WTC11 (cell line): ENCODE results near the gene OR2AJ1. TPM values are rescaled to one million over a fixed set of nuclear protein-coding genes. Genes with fewer than 3 reads are reported as not detected.

ENCODE experiments used
- ATAC-seq: fragments of 200-7000 bp; cut with Tn5 transposase; 2 replicates; pipeline ENCODE4 v1.10.0; 2021; ENCODE audit warnings: mild to moderate bottlenecking, moderate library complexity
- Bru-seq: library from RNA; stranded (reverse); fragments of 400-500 nt; gene quantifications from one replicate; lab custom pipeline; 2021; lab: Mats Ljungman, UMichigan
- CTCF ChIA-PET: fragments of 300-600 bp; sonication (Branson Sonifier 250); formaldehyde crosslinking; loops from one replicate; lab custom pipeline; 2021; ENCODE audit warnings: antibody characterized with exemption; lab: Charles Lee
- POLR2A ChIA-PET: fragments of 350-600 bp; sonication (Branson Sonifier 250); formaldehyde crosslinking; loops from one replicate; lab custom pipeline; 2021; ENCODE audit warnings: antibody characterized with exemption; lab: Charles Lee
- DNase-seq: peaks from one replicate; pipeline ENCODE4 v3.0.0; 2021; ENCODE audit warnings: low spot score
- H3K27ac Mint-ChIP-seq: 2 replicates; pipeline ENCODE4 v1.8.0; 2021; ENCODE audit warnings: mixed read lengths
- H3K27me3 Mint-ChIP-seq: 2 replicates; pipeline ENCODE4 v1.8.0; 2021; ENCODE audit warnings: low read depth, mild to moderate bottlenecking, moderate library complexity, mixed read lengths
- H3K36me3 Mint-ChIP-seq: 2 replicates; pipeline ENCODE4 v1.8.0; 2021; ENCODE audit warnings: mixed read lengths
- H3K4me1 Mint-ChIP-seq: 2 replicates; pipeline ENCODE4 v1.8.0; 2022; ENCODE audit warnings: mixed read lengths
- H3K4me3 Mint-ChIP-seq: 2 replicates; pipeline ENCODE4 v1.8.0; 2021; ENCODE audit warnings: mild to moderate bottlenecking, moderate library complexity, mixed read lengths
- H3K9me3 Mint-ChIP-seq: 2 replicates; pipeline ENCODE4 v1.8.0; 2021; ENCODE audit warnings: mixed read lengths
- EMX1 ChIP-seq: fragments of 250-450 bp; sonication (Bioruptor Pico); IDR thresholded peaks from 2 replicates; pipeline ENCODE4 v1.8.0; 2021; ENCODE audit warnings: mild to moderate bottlenecking
- ESRRA ChIP-seq: sonication (generic); formaldehyde crosslinking; IDR thresholded peaks from 2 replicates; pipeline ENCODE4 v1.8.1; 2022; ENCODE audit warnings: mild to moderate bottlenecking, missing genetic modification reagents, borderline replicate concordance
- ETV6 ChIP-seq: sonication (generic); formaldehyde crosslinking; IDR thresholded peaks from 2 replicates; pipeline ENCODE4 v1.8.1; 2022; ENCODE audit warnings: mild to moderate bottlenecking, missing genetic modification reagents
- GABPB1 ChIP-seq: sonication (generic); formaldehyde crosslinking; IDR thresholded peaks from 2 replicates; pipeline ENCODE4 v1.8.1; 2023; ENCODE audit warnings: mild to moderate bottlenecking, missing genetic modification reagents
- HMGA2 ChIP-seq: fragments of 250-450 bp; sonication (Bioruptor Pico); IDR thresholded peaks from 2 replicates; pipeline ENCODE4 v1.4.0; 2021; ENCODE audit warnings: mild to moderate bottlenecking, moderate library complexity
- JUN ChIP-seq: sonication (generic); formaldehyde crosslinking; IDR thresholded peaks from 2 replicates; pipeline ENCODE4 v1.8.0; 2023; ENCODE audit warnings: mild to moderate bottlenecking, missing genetic modification reagents
- MYBL2 ChIP-seq: sonication (generic); formaldehyde crosslinking; IDR thresholded peaks from 2 replicates; pipeline ENCODE4 v1.8.1; 2023; ENCODE audit warnings: mild to moderate bottlenecking, moderate library complexity, missing genetic modification reagents
- NFYB ChIP-seq: sonication (generic); formaldehyde crosslinking; conservative IDR thresholded peaks from 2 replicates; pipeline ENCODE4 v1.8.0; 2022; ENCODE audit warnings: low read depth, missing genetic modification reagents
- RORB ChIP-seq: fragments of 250-450 bp; sonication (Bioruptor Pico); IDR thresholded peaks from 2 replicates; pipeline ENCODE4 v1.9.0; 2021; ENCODE audit warnings: mild to moderate bottlenecking
- SP1 ChIP-seq: sonication (generic); formaldehyde crosslinking; conservative IDR thresholded peaks from 2 replicates; pipeline ENCODE4 v1.8.1; 2022; ENCODE audit warnings: missing genetic modification reagents
- TEAD4 ChIP-seq: sonication (generic); formaldehyde crosslinking; IDR thresholded peaks from 2 replicates; pipeline ENCODE4 v1.8.0; 2022; ENCODE audit warnings: mild to moderate bottlenecking, missing genetic modification reagents
- TP53 ChIP-seq: sonication (generic); formaldehyde crosslinking; IDR thresholded peaks from 2 replicates; pipeline ENCODE4 v1.8.1; 2023; ENCODE audit warnings: mild to moderate bottlenecking, missing genetic modification reagents
- ZBTB21 ChIP-seq: sonication (generic); formaldehyde crosslinking; IDR thresholded peaks from 2 replicates; pipeline ENCODE4 v1.8.1; 2023; ENCODE audit warnings: mild to moderate bottlenecking, missing genetic modification reagents, borderline replicate concordance
- ZNF263 ChIP-seq: sonication (generic); formaldehyde crosslinking; IDR thresholded peaks from 2 replicates; pipeline ENCODE4 v1.8.1; 2022; ENCODE audit warnings: low read depth, mild to moderate bottlenecking, moderate library complexity, missing genetic modification reagents
- ZNF396 ChIP-seq: fragments of 250-450 bp; sonication (Bioruptor Pico); IDR thresholded peaks from 2 replicates; pipeline ENCODE4 v1.8.0; 2021; ENCODE audit warnings: mild to moderate bottlenecking, moderate library complexity, borderline replicate concordance
- long read RNA-seq, 3 experiments: library from RNA in 1 of 3; library from capped mRNA in 1 of 3; library from polyadenylated mRNA in 1 of 3; unstranded in 2 of 3; stranded (forward) in 1 of 3; transcript quantifications; one replicate each; pipeline ENCODE4 v2.0.0, GENCODE V29; 2021
- total RNA-seq: library from RNA; stranded (reverse); gene quantifications from 3 replicates; pipeline ENCODE4 v1.2.3, GENCODE V29; 2021
- TF ChIP-seq, protein P1 (sequence below): sonication (generic); formaldehyde crosslinking; IDR thresholded peaks from 2 replicates; pipeline ENCODE4 v1.8.0; 2022; ENCODE audit warnings: mild to moderate bottlenecking, missing genetic modification reagents
- TF ChIP-seq, protein P2 (sequence below): sonication (generic); formaldehyde crosslinking; conservative IDR thresholded peaks from 2 replicates; pipeline ENCODE4 v1.8.1; 2022; ENCODE audit warnings: mild to moderate bottlenecking, missing genetic modification reagents
- TF ChIP-seq, protein P3 (sequence below): sonication (generic); formaldehyde crosslinking; IDR thresholded peaks from 2 replicates; pipeline ENCODE4 v1.8.0; 2022; ENCODE audit warnings: mild to moderate bottlenecking, missing genetic modification reagents
- TF ChIP-seq, protein P4 (sequence below): sonication (generic); formaldehyde crosslinking; IDR thresholded peaks from 2 replicates; pipeline ENCODE4 v1.8.1; 2022; ENCODE audit warnings: missing genetic modification reagents, borderline replicate concordance
- TF ChIP-seq, protein P5 (sequence below): fragments of 250-450 bp; sonication (Bioruptor Pico); conservative IDR thresholded peaks from 2 replicates; pipeline ENCODE4 v1.9.0; 2021; ENCODE audit warnings: mild to moderate bottlenecking
- TF ChIP-seq, protein P6 (sequence below): sonication (generic); formaldehyde crosslinking; IDR thresholded peaks from 2 replicates; pipeline ENCODE4 v1.8.0; 2022; ENCODE audit warnings: mild to moderate bottlenecking, missing genetic modification reagents

Gene OR2AJ1, protein sequence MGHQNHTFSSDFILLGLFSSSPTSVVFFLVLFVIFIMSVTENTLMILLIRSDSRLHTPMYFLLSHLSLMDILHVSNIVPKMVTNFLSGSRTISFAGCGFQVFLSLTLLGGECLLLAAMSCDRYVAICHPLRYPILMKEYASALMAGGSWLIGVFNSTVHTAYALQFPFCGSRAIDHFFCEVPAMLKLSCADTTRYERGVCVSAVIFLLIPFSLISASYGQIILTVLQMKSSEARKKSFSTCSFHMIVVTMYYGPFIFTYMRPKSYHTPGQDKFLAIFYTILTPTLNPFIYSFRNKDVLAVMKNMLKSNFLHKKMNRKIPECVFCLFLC
- total RNA-seq (not detected in 3 replicates), Bru-seq, nascent RNA (percentile 17 among the genes with signal in this experiment)
- long read RNA-seq, experiment 1, result 0 reads
- long read RNA-seq, experiment 2, result 0 reads
- long read RNA-seq, experiment 3, result 0 reads

DNA sequence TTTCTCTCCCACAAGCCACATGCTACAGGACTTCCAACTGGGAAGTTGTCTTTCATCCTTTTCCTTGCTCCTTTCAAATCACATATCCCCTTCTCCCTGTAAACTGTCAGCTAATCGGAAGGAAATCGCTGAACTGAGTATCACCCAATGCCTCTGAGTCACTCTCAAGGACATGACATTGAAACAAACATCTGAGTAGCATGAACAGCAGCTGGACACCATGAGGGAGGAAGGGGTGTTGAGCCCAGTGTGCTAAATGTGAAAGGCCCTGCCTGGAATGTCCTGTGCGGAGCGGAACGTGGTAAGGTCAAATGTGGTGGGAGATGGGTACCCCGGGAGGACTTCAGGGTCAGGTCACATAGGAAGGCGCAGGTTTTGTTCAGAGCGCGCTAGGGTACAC is at the start of gene OR2AJ1:
Gene OR2AJ1 (plus strand): TSS at position 22 of the 400 bp plus-strand sequence. CDS start 8,880 bp downstream, outside the sequence.
- peaks cover 5% of the 10 kb centered on the region for H3K27me3 Mint-ChIP-seq

DNA sequence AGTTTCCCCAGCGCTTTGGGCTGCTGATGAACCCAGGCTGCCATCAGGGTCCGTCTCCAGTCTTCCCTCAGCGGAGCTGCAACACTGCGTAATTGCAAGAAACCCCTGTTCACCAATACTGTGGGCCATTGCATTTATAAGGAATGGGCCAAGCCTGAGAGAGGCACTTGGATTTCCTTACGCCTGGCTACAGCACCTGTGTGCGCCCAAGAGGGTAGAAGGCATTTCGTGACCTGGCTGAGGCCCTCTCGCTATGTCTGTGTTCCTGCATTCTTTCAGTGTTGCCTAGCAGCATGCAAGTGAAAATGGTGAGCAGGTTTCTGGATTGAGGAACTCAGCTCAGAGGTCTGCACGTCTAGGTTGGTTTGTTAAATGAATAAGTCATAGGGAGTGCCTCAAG is 41.3 kb upstream of the OR2AJ1 start:
- Mint-ChIP-seq H3K27me3 (no peaks in the 10 kb centered on the region; the same call in 1 of the 2 replicates), H3K4me3 (no peak overlapping the region), H3K27ac (no peak overlapping the region), H3K9me3 (peaks cover 33% of the 10 kb centered on the region), H3K36me3 (peaks cover 12% of the 10 kb centered on the region), H3K4me1 (peaks cover 2% of the 10 kb centered on the region; the same call in 1 of the 2 replicates)
- no peak for ATAC-seq
- CTCF ChIA-PET, result no interaction called here
- TF ChIP-seq ZNF396 (CRISPR knock-in tag), result no peak
- DNase-seq, result no peak
- POLR2A ChIA-PET, result no interaction called here

More for the DNA sequence above, at the start of gene OR2AJ1:
- ChIA-PET CTCF (no interaction called here), POLR2A (no interaction called here)
- Mint-ChIP-seq H3K36me3 (peaks cover 16% of the 10 kb centered on the region), H3K4me1 (0 out of 2 replicates have a peak, but pooled peaks cover 3% of the 10 kb centered on the region), H3K27ac (no peak within 1 kb of the TSS), H3K4me3 (no peak within 1 kb of the TSS), H3K9me3 (peaks cover 43% of the 10 kb centered on the region)
- no peak for DNase-seq
- ATAC-seq, result no peak
- TF ChIP-seq GABPB1 (CRISPR knock-in tag) (no peak), ZBTB21 (no peak), EMX1 (CRISPR knock-in tag) (no peak), NFYB (CRISPR knock-in tag) (no peak), ZNF263 (CRISPR knock-in tag) (no peak), JUN (CRISPR knock-in tag) (no peak), TEAD4 (CRISPR knock-in tag) (no peak), MYBL2 (CRISPR knock-in tag) (no peak)
- TF ChIP-seq, protein P1, sequence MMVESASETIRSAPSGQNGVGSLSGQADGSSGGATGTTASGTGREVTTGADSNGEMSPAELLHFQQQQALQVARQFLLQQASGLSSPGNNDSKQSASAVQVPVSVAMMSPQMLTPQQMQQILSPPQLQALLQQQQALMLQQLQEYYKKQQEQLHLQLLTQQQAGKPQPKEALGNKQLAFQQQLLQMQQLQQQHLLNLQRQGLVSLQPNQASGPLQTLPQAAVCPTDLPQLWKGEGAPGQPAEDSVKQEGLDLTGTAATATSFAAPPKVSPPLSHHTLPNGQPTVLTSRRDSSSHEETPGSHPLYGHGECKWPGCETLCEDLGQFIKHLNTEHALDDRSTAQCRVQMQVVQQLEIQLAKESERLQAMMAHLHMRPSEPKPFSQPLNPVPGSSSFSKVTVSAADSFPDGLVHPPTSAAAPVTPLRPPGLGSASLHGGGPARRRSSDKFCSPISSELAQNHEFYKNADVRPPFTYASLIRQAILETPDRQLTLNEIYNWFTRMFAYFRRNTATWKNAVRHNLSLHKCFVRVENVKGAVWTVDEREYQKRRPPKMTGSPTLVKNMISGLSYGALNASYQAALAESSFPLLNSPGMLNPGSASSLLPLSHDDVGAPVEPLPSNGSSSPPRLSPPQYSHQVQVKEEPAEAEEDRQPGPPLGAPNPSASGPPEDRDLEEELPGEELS (CRISPR knock-in tag), result no peak
- TF ChIP-seq, protein P2, sequence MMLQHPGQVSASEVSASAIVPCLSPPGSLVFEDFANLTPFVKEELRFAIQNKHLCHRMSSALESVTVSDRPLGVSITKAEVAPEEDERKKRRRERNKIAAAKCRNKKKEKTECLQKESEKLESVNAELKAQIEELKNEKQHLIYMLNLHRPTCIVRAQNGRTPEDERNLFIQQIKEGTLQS (CRISPR knock-in tag), result no peak

DNA sequence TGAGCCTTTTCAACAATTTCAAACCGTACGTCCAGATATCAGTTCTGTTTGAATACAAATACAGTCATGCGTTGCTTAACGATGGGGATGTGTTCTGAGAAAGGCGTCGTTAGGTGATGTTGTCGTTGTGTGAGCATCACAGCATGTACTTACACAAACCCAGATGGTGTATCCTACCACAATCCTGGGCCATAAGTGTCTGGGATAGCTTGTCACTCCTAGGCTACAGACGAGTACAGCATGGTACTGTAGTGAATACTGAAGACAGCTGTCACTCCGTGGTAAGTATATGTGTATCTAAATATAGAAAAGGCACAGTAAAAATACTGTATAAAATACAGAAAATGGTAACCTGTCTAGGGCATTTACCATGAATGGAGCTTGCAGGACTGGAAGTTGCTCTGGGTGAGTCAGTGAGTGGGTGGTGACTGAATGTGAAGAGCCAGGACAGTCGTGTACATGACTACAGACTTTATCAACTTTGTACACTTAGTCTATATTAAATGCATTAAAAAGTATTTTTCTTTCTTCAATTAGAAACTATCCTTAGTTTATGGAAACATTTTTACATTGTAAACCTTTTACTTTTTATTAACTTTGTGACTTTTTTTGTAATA is 39.8 kb upstream of the OR2AJ1 start:
- no peak for DNase-seq
- Mint-ChIP-seq H3K9me3 (peaks cover 20% of the 10 kb centered on the region), H3K4me3 (no peak overlapping the region), H3K27ac (no peak overlapping the region), H3K4me1 (no peaks in the 10 kb centered on the region), H3K27me3 (no peaks in the 10 kb centered on the region; the same call in 1 of the 2 replicates), H3K36me3 (peaks cover 6% of the 10 kb centered on the region)
- POLR2A ChIA-PET, result no interaction called here
- no peak for ATAC-seq
- CTCF ChIA-PET, result interaction anchor here (0.5 kb wide), 1 partner anchor 33 kb away, joined by 6 read pairs; no protein-coding TSS in a partner anchor
- no peak for TF ChIP-seq TP53 (CRISPR knock-in tag)
- TF ChIP-seq HMGA2 (CRISPR knock-in tag), result no peak
- TF ChIP-seq SP1 (CRISPR knock-in tag), result no peak
- TF ChIP-seq, protein P3, sequence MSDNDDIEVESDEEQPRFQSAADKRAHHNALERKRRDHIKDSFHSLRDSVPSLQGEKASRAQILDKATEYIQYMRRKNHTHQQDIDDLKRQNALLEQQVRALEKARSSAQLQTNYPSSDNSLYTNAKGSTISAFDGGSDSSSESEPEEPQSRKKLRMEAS, result no peak
- no peak for TF ChIP-seq ETV6 (CRISPR knock-in tag)
- TF ChIP-seq, protein P1 (CRISPR knock-in tag), result no peak
- TF ChIP-seq, protein P4, sequence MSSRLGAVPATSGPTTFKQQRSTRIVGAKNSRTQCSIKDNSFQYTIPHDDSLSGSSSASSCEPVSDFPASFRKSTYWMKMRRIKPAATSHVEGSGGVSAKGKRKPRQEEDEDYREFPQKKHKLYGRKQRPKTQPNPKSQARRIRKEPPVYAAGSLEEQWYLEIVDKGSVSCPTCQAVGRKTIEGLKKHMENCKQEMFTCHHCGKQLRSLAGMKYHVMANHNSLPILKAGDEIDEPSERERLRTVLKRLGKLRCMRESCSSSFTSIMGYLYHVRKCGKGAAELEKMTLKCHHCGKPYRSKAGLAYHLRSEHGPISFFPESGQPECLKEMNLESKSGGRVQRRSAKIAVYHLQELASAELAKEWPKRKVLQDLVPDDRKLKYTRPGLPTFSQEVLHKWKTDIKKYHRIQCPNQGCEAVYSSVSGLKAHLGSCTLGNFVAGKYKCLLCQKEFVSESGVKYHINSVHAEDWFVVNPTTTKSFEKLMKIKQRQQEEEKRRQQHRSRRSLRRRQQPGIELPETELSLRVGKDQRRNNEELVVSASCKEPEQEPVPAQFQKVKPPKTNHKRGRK, result no peak
- TF ChIP-seq, protein P5, sequence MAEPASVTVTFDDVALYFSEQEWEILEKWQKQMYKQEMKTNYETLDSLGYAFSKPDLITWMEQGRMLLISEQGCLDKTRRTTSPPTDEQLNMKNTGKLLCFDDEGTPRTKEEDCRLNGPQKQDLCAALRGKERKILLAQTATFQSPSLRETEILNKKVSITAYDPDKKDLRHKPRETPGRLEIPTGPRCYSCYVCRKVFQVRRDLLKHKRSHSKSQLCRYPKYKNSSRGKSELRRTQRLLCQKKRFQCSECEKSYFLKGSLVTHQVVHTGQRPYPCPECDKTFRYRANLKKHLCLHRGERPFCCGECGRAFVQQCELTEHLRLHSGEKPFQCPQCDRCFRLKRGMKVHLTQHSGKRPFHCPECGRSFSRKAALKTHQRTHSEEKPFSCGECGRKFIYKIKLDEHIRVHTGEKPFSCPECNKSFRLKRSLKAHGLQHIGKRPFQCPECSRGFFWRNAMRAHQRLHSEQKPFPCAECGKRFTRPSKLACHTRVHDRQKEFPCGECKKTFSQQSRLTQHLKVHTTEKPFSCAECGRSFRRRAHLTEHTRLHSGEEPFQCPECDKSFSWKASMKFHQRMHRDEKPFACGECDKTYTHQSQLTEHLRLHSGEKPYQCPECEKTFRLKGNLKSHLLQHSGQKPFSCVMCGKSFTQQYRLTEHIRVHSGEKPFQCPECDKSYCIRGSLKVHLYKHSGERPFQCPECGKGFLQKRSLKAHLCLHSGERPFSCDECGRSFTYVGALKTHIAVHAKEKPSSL (CRISPR knock-in tag), result no peak
- TF ChIP-seq, protein P6, sequence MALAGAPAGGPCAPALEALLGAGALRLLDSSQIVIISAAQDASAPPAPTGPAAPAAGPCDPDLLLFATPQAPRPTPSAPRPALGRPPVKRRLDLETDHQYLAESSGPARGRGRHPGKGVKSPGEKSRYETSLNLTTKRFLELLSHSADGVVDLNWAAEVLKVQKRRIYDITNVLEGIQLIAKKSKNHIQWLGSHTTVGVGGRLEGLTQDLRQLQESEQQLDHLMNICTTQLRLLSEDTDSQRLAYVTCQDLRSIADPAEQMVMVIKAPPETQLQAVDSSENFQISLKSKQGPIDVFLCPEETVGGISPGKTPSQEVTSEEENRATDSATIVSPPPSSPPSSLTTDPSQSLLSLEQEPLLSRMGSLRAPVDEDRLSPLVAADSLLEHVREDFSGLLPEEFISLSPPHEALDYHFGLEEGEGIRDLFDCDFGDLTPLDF (CRISPR knock-in tag), result no peak
- no peak for TF ChIP-seq ESRRA (CRISPR knock-in tag)
- TF ChIP-seq RORB (CRISPR knock-in tag), result no peak
